Ishikawa (cell line): ENCODE data around the gene TSTD1.

Experiments used
- CEBPB ChIP-seq: IDR thresholded peaks from 2 replicates; pipeline ENCODE4 v1.6.1; 2012
- CREB1 ChIP-seq: IDR thresholded peaks from 2 replicates; pipeline ENCODE4 v1.6.1; 2012; ENCODE audit warnings: low read depth
- EGR1 ChIP-seq: IDR thresholded peaks from 2 replicates; pipeline ENCODE4 v1.6.1; 2012
- EP300 ChIP-seq: IDR thresholded peaks from 2 replicates; pipeline ENCODE4 v1.6.1; 2012; ENCODE audit warnings: borderline replicate concordance
- FOXM1 ChIP-seq: IDR thresholded peaks from 2 replicates; pipeline ENCODE4 v1.6.1; 2012; ENCODE audit warnings: low read depth, borderline replicate concordance
- MAX ChIP-seq: IDR thresholded peaks from 2 replicates; pipeline ENCODE4 v1.6.1; 2012
- NFIC ChIP-seq: IDR thresholded peaks from 2 replicates; pipeline ENCODE4 v1.6.1; 2012
- RAD21 ChIP-seq: IDR thresholded peaks from 2 replicates; pipeline ENCODE4 v1.6.1; 2012; ENCODE audit warnings: low read depth
- TAF1 ChIP-seq: IDR thresholded peaks from 2 replicates; pipeline ENCODE4 v1.6.1; 2012; ENCODE audit warnings: low read depth, mild to moderate bottlenecking
- TCF12 ChIP-seq: IDR thresholded peaks from 2 replicates; pipeline ENCODE4 v1.6.1; 2012; ENCODE audit warnings: low read depth
- TEAD4 ChIP-seq: IDR thresholded peaks from 2 replicates; pipeline ENCODE4 v1.6.1; 2012
- YY1 ChIP-seq: IDR thresholded peaks from 2 replicates; pipeline ENCODE4 v1.6.1; 2012; ENCODE audit warnings: low read depth
- ZBTB7A ChIP-seq: IDR thresholded peaks from 2 replicates; pipeline ENCODE4 v1.6.1; 2012; ENCODE audit warnings: low read depth
- TF ChIP-seq, protein P1 (sequence below): IDR thresholded peaks from 2 replicates; pipeline ENCODE4 v1.6.1; 2012; ENCODE audit warnings: low read depth, mild to moderate bottlenecking
- TF ChIP-seq, protein P2 (sequence below): IDR thresholded peaks from 2 replicates; pipeline ENCODE4 v1.6.1; 2012

Gene TSTD1

GRCh38 chr1:161080441-161081405 lies 42.0 kb upstream of the TSTD1 start:
- TF ChIP-seq CEBPB = no peak
- TF ChIP-seq TCF12 = no peak

- TF ChIP-seq EGR1 (no peak), YY1 (no peak), EP300 (no peak), TAF1 (no peak), FOXM1 (no peak), NFIC (no peak), ZBTB7A (no peak), TEAD4 (no peak), CEBPB (no peak), TCF12 (no peak), CREB1 (no peak)
- TF ChIP-seq, protein P1, sequence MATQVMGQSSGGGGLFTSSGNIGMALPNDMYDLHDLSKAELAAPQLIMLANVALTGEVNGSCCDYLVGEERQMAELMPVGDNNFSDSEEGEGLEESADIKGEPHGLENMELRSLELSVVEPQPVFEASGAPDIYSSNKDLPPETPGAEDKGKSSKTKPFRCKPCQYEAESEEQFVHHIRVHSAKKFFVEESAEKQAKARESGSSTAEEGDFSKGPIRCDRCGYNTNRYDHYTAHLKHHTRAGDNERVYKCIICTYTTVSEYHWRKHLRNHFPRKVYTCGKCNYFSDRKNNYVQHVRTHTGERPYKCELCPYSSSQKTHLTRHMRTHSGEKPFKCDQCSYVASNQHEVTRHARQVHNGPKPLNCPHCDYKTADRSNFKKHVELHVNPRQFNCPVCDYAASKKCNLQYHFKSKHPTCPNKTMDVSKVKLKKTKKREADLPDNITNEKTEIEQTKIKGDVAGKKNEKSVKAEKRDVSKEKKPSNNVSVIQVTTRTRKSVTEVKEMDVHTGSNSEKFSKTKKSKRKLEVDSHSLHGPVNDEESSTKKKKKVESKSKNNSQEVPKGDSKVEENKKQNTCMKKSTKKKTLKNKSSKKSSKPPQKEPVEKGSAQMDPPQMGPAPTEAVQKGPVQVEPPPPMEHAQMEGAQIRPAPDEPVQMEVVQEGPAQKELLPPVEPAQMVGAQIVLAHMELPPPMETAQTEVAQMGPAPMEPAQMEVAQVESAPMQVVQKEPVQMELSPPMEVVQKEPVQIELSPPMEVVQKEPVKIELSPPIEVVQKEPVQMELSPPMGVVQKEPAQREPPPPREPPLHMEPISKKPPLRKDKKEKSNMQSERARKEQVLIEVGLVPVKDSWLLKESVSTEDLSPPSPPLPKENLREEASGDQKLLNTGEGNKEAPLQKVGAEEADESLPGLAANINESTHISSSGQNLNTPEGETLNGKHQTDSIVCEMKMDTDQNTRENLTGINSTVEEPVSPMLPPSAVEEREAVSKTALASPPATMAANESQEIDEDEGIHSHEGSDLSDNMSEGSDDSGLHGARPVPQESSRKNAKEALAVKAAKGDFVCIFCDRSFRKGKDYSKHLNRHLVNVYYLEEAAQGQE = no peak
Observed at GRCh38 chr1:161079436-161080110, 40.8 kb upstream of the TSTD1 start.

DNA sequence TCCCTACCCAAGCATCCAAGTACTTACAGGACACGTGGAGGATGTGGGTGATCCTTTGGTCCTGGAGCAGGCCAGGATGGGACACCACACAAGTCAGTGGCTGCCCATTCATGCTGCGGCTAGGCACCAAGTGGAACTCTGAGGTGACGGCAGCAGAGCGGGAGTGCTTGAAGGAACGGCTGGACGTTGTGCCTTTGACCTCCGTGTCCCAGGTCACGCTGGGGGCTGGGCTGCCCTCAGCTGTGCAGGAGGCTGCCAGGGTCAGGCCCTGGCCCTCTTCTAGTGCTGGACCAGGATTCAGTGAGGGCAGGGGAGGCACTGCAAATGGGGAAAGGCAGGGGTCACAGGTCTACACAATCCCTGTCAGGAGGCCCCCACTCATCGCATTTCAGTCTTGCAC lies 38.7 kb upstream of the TSTD1 start:
- no peak for TF ChIP-seq FOXM1
- TF ChIP-seq EGR1 = no peak
- TF ChIP-seq EP300 = no peak
- TF ChIP-seq, protein P1 = no peak
- no peak for TF ChIP-seq TEAD4
- no peak for TF ChIP-seq NFIC
- TF ChIP-seq MAX = no peak
- TF ChIP-seq, protein P2, sequence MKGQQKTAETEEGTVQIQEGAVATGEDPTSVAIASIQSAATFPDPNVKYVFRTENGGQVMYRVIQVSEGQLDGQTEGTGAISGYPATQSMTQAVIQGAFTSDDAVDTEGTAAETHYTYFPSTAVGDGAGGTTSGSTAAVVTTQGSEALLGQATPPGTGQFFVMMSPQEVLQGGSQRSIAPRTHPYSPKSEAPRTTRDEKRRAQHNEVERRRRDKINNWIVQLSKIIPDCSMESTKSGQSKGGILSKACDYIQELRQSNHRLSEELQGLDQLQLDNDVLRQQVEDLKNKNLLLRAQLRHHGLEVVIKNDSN = no peak
- no peak for TF ChIP-seq CEBPB
- TF ChIP-seq YY1 = no peak

- no peak for TF ChIP-seq EGR1
- TF ChIP-seq CEBPB = no peak
- no peak for TF ChIP-seq NFIC
- no peak for TF ChIP-seq ZBTB7A
- TF ChIP-seq EP300 = no peak
- TF ChIP-seq MAX = no peak
- no peak for TF ChIP-seq CREB1
- TF ChIP-seq TEAD4 = no peak
- TF ChIP-seq, protein P2 = no peak
- TF ChIP-seq, protein P1 = no peak
- no peak for TF ChIP-seq RAD21
- TF ChIP-seq TAF1 = no peak
- TF ChIP-seq TCF12 = no peak
- no peak for TF ChIP-seq FOXM1
- TF ChIP-seq YY1 = no peak
Observed at GRCh38 chr1:161076410-161076809, 37.6 kb upstream of the TSTD1 start.
